PC-3 (cell line): ENCODE measurements around the gene CAPZB. TPM values are rescaled to one million over a fixed set of nuclear protein-coding genes. Genes with fewer than 3 reads are reported as not detected.

Experiments used
- ATAC-seq: fragments of 200-7000 bp; cut with Tn5 transposase; 2 replicates; pipeline ENCODE4 v1.9.1; 2020; ENCODE audit warnings: mild to moderate bottlenecking, moderate library complexity
- BruUV-seq: library from RNA; stranded (reverse); fragments of 400-500 nt; replicated peaks from 2 replicates; lab custom pipeline; 2021; lab: Mats Ljungman, UMichigan
- CTCF ChIA-PET: fragments of 300-600 bp; sonication (Branson Sonifier 250); formaldehyde crosslinking; loops from one replicate; lab custom pipeline; 2022; ENCODE audit warnings: antibody characterized with exemption; lab: Charles Lee
- POLR2A ChIA-PET: fragments of 300-600 bp; sonication (Branson Sonifier 250); formaldehyde crosslinking; loops from one replicate; lab custom pipeline; 2022; ENCODE audit warnings: antibody characterized with exemption; ENCODE audit not compliant: unreplicated experiment; lab: Charles Lee
- DNase-seq: peaks from one replicate; pipeline ENCODE4 v3.0.0-alpha.2; 2015
- H2AFZ ChIP-seq: fragments of 300-600 bp; sonication (generic); 2 replicates; pipeline ENCODE4 v1.6.0; 2016; ENCODE audit warnings: antibody characterized with exemption, low read length
- H3F3A ChIP-seq: fragments of 300-600 bp; sonication (generic); one replicate; pipeline ENCODE4 v1.6.0; 2017; ENCODE audit warnings: antibody characterized with exemption, low read length, control low read depth, mild to moderate bottlenecking; ENCODE audit not compliant: unreplicated experiment
- H3K27ac ChIP-seq: fragments of 300-600 bp; sonication (generic); 2 replicates; pipeline ENCODE4 v1.5.1; 2016; ENCODE audit warnings: mild to moderate bottlenecking, low read length
- H3K27me3 ChIP-seq: fragments of 300-600 bp; sonication (generic); 2 replicates; pipeline ENCODE4 v1.6.1; 2016; ENCODE audit warnings: low read length, mixed read lengths
- H3K36me3 ChIP-seq: fragments of 300-600 bp; sonication (generic); 2 replicates; pipeline ENCODE4 v1.6.1; 2016; ENCODE audit warnings: low read depth, mixed run types, low read length, mixed read lengths
- H3K4me1 ChIP-seq: fragments of 300-600 bp; sonication (generic); 2 replicates; pipeline ENCODE4 v1.5.1; 2016; ENCODE audit warnings: low read length; ENCODE audit not compliant: insufficient read depth
- H3K4me2 ChIP-seq: fragments of 300-600 bp; sonication (generic); 2 replicates; pipeline ENCODE4 v1.6.0; 2016; ENCODE audit warnings: low read length
- H3K4me3 ChIP-seq: fragments of 300-600 bp; sonication (generic); 2 replicates; pipeline ENCODE4 v1.5.1; 2016; ENCODE audit warnings: mild to moderate bottlenecking, low read length, mixed read lengths
- H3K79me2 ChIP-seq: fragments of 300-600 bp; sonication (generic); 2 replicates; pipeline ENCODE4 v1.6.1; 2017; ENCODE audit warnings: low read length, mixed read lengths
- H3K9ac ChIP-seq: fragments of 300-600 bp; sonication (generic); 2 replicates; pipeline ENCODE4 v1.6.0; 2016; ENCODE audit warnings: mild to moderate bottlenecking, low read length
- H3K9me2 ChIP-seq: fragments of 300-600 bp; sonication (generic); replicated peaks from 2 replicates; pipeline ENCODE4 v1.6.1; 2016; ENCODE audit warnings: mixed run types, low read length, mixed read lengths
- H3K9me3 ChIP-seq: fragments of 300-600 bp; sonication (generic); 2 replicates; pipeline ENCODE4 v1.6.1; 2016; ENCODE audit warnings: low read length, mixed read lengths
- H4K20me1 ChIP-seq: fragments of 300-600 bp; sonication (generic); 2 replicates; pipeline ENCODE4 v1.6.1; 2016; ENCODE audit warnings: low read length, mixed read lengths
- EZH2 ChIP-seq: fragments of 300-600 bp; sonication (generic); IDR thresholded peaks from one replicate; pipeline ENCODE4 v1.6.1; 2017; ENCODE audit warnings: antibody characterized with exemption, mild to moderate bottlenecking, low read length; ENCODE audit not compliant: unreplicated experiment
- EZH2phosphoT487 ChIP-seq: fragments of 300-600 bp; sonication (generic); IDR thresholded peaks from 2 replicates; pipeline ENCODE4 v1.6.1; 2018; ENCODE audit warnings: mild to moderate bottlenecking, antibody characterized with exemption, low read length, borderline replicate concordance
- intact Hi-C: fragments of 100-400 bp; cut with micrococcal nuclease; formaldehyde crosslinking; loops from 2 replicates; pipeline ENCODE4 v1.9.0; 2023
- total RNA-seq: library from RNA; depleted of rRNA; stranded (reverse); fragments of >200 nt; gene quantifications from 2 replicates; pipeline ENCODE4 v1.2.3, GENCODE V29; 2014
- TF ChIP-seq, protein P1 (sequence below): fragments of 300-600 bp; sonication (generic); conservative IDR thresholded peaks from 2 replicates; pipeline ENCODE4 v1.5.1; 2017; ENCODE audit warnings: antibody characterized with exemption, low read depth, mild to moderate bottlenecking, low read length

Gene CAPZB
- total RNA-seq, 1 experiment from 2014 or later, result 86.7 TPM

DNA sequence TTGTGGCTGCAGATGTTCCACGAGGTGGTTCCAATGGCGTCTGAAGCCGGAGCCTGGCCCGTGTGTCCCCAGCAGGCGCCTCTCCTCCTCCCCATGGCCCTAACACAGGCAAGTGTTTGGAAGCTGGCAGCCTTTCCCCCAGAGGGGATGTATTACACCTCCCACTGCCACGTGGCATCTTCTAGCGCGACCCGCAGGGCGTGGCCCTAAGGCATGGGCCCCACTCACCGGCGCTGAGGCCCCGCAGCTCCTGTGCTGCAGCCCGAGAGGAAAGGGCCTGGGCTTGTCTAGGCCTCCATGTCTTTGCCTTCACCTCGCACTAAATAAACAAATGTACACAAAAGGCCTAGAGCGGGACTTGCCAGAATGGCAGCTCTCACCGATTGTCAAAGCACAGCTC is 135.3 kb downstream of the CAPZB start:
- BruUV-seq, result no TSS peak
- peaks cover 10% of the 10 kb centered on the region; the same call in 1 of the 2 replicates for H3K36me3 ChIP-seq
- no peaks in the 10 kb centered on the region for H3K4me1 ChIP-seq
- intact Hi-C loops, result no loop called here
- DNase-seq (no peak), ATAC-seq (no peak)
- H3K4me3 ChIP-seq, result no peak overlapping the region
- H3K79me2 ChIP-seq, result no peaks in the 10 kb centered on the region
- H3K9ac ChIP-seq, result no peak overlapping the region
- no peaks in the 10 kb centered on the region for H4K20me1 ChIP-seq
- H3F3A ChIP-seq, result no peaks in the 10 kb centered on the region
- no peaks in the 10 kb centered on the region for H3K9me3 ChIP-seq
- no peak overlapping the region for H3K27ac ChIP-seq
- no peak for TF ChIP-seq EZH2phosphoT487
- TF ChIP-seq, protein P1, sequence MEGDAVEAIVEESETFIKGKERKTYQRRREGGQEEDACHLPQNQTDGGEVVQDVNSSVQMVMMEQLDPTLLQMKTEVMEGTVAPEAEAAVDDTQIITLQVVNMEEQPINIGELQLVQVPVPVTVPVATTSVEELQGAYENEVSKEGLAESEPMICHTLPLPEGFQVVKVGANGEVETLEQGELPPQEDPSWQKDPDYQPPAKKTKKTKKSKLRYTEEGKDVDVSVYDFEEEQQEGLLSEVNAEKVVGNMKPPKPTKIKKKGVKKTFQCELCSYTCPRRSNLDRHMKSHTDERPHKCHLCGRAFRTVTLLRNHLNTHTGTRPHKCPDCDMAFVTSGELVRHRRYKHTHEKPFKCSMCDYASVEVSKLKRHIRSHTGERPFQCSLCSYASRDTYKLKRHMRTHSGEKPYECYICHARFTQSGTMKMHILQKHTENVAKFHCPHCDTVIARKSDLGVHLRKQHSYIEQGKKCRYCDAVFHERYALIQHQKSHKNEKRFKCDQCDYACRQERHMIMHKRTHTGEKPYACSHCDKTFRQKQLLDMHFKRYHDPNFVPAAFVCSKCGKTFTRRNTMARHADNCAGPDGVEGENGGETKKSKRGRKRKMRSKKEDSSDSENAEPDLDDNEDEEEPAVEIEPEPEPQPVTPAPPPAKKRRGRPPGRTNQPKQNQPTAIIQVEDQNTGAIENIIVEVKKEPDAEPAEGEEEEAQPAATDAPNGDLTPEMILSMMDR, result no peak
- no peaks in the 10 kb centered on the region for H3K27me3 ChIP-seq
- POLR2A ChIA-PET, result interaction anchor here (0.6 kb wide), 1 partner anchor 726 kb away, joined by 4 read pairs; no protein-coding TSS in a partner anchor
- H3K9me2 ChIP-seq, result no peaks in the 10 kb centered on the region
- CTCF ChIA-PET, result no interaction called here
- H3K4me2 ChIP-seq, result no peak overlapping the region
- no peak overlapping the region for H2AFZ ChIP-seq

DNA sequence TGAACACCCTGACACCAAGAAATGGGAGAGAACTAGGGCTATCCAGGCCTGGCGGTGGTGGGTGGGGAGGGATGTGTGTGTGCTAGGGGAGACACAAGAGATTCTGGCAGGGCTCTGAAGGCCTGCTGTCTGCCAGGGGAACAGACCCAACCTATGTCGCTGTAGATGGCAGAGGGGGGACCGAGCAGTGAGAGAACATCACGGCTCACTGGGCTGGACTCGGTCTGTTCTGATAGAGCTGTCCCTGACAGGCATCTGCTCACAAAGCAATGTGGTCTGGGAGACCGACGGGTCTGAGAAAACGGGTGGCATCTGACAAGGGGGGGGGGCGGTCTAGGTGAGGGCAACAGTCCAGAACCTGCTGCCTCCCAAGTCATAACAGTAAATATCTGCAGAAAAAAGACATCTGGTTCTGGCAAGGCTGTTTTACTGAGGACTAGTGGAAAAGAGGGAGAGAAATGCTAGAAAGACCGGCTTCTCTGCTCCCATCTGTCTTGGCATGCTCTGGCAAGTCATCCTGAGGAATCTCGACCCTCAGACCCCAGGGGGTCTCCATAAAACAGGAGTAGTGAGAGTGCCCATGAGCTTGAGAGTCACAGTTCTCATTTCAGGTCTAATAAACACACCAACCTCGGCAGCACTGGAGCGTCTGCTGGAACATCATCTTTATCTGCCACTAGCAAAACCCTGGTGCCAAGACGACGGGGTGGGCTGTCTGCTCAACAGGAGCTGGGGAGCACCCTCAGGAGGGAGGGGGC is 136.7 kb downstream of the CAPZB start:
- Histone ChIP-seq H2AFZ (no peak overlapping the region), H3K27ac (no peak overlapping the region), H3K36me3 (peaks cover 5% of the 10 kb centered on the region; the same call in 1 of the 2 replicates), H3K9me2 (no peaks in the 10 kb centered on the region), H3K79me2 (no peaks in the 10 kb centered on the region), H3K4me3 (no peak overlapping the region), H3K4me2 (no peak overlapping the region), H3K4me1 (no peaks in the 10 kb centered on the region), H3K9me3 (no peaks in the 10 kb centered on the region), H4K20me1 (no peaks in the 10 kb centered on the region), H3K27me3 (no peaks in the 10 kb centered on the region), H3F3A (no peaks in the 10 kb centered on the region), H3K9ac (no peak overlapping the region)
- intact Hi-C loops, result no loop called here
- CTCF ChIA-PET, result no interaction called here
- TF ChIP-seq, protein P1, result no peak
- TF ChIP-seq EZH2phosphoT487, result no peak
- TF ChIP-seq EZH2, result no peak
- no TSS peak for BruUV-seq
- no peak for ATAC-seq
- POLR2A ChIA-PET, result no interaction called here
- DNase-seq, result no peak

DNA sequence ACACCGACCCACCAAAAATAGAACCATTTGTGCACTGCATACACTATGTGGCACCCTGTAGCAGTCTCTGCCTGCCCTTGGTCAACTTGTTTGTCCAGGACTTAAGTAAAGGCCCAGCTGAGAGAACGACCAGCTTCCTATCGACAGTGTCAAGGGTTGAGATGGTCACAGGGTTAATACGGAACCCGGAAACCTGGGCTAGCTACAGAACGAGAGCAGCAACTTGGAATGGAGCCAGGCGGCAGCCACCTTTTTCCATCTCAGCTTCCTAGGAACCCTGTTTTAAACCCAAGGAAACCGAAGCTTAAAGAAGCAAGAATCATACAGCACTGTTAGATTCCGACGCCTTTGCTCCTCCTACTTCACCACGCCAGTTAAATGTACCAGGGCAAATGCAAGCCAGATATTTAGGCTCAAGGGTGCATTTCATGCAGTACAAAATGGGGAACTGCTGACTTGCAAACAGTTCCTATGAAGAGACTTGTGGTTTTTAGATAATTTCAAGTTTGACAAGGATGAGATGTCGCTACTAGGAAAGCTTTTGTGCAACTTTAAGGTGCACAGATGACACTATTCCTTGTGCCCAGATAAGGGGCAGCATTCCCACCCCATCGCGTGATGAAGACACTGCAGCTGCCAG is 137.7 kb downstream of the CAPZB start:
- Histone ChIP-seq H3K9me2 (no peaks in the 10 kb centered on the region), H3K4me3 (no peak overlapping the region), H4K20me1 (no peaks in the 10 kb centered on the region), H3K4me1 (no peaks in the 10 kb centered on the region), H3F3A (no peaks in the 10 kb centered on the region), H3K27ac (no peak overlapping the region), H3K4me2 (no peak overlapping the region), H3K27me3 (no peaks in the 10 kb centered on the region), H3K9me3 (no peaks in the 10 kb centered on the region), H3K9ac (no peak overlapping the region), H3K36me3 (peaks cover 5% of the 10 kb centered on the region; the same call in 1 of the 2 replicates), H3K79me2 (no peaks in the 10 kb centered on the region), H2AFZ (no peak overlapping the region)
- BruUV-seq, result no TSS peak
- POLR2A ChIA-PET, result no interaction called here
- CTCF ChIA-PET, result no interaction called here
- DNase-seq (no peak), ATAC-seq (no peak)
- TF ChIP-seq, protein P1, result no peak
- TF ChIP-seq EZH2phosphoT487 (no peak), EZH2 (no peak)
- intact Hi-C loops, result no loop called here
